ENCODE measurements around the gene STAB1.

Gene STAB1

GRCh38 chr3:52461874-52462273 is 33.3 kb upstream of the STAB1 start:
- ATAC-seq (no peak), DNase-seq (no peak)

- no peak for DNase-seq
- no peak for ATAC-seq
Measured at GRCh38 chr3:52463416-52463815, 31.7 kb upstream of the STAB1 start.

- ATAC-seq (no peak), DNase-seq (no peak)
Measured at GRCh38 chr3:52468336-52468735, 26.8 kb upstream of the STAB1 start.

- DNase-seq (no peak), ATAC-seq (no peak)
Measured at GRCh38 chr3:52469001-52469400, 26.1 kb upstream of the STAB1 start.

- ATAC-seq: no peak
- no peak for DNase-seq
Measured at GRCh38 chr3:52470920-52471319, 24.2 kb upstream of the STAB1 start.

- DNase-seq: peak; percentile 52
- no peak for ATAC-seq
Measured at GRCh38 chr3:52471371-52472238, 23.5 kb upstream of the STAB1 start.

GRCh38 chr3:52472239-52473000 is 22.7 kb upstream of the STAB1 start:
- no peak for ATAC-seq
- DNase-seq: no peak

- DNase-seq (no peak), ATAC-seq (no peak)
Measured at GRCh38 chr3:52473026-52473425, 22.1 kb upstream of the STAB1 start.

- ATAC-seq: no peak
- DNase-seq: no peak
Measured at GRCh38 chr3:52477076-52477795, 17.9 kb upstream of the STAB1 start.

- ATAC-seq (no peak), DNase-seq (no peak)
Measured at GRCh38 chr3:52477796-52478095, 17.4 kb upstream of the STAB1 start.

- ATAC-seq (no peak), DNase-seq (no peak)
Measured at GRCh38 chr3:52479037-52479876, 15.9 kb upstream of the STAB1 start.

- DNase-seq (no peak), ATAC-seq (no peak)
Measured at GRCh38 chr3:52479877-52480575, 15.1 kb upstream of the STAB1 start.

GRCh38 chr3:52480768-52481715 is 14.1 kb upstream of the STAB1 start:
- no peak for DNase-seq
- ATAC-seq: no peak

GRCh38 chr3:52481819-52482521 is 13.2 kb upstream of the STAB1 start:
- peak; percentile 32 for DNase-seq
- no peak for ATAC-seq

GRCh38 chr3:52483081-52483480 is 12.1 kb upstream of the STAB1 start:
- DNase-seq: no peak
- ATAC-seq: no peak

- no peak for ATAC-seq
- DNase-seq: no peak
Measured at GRCh38 chr3:52483577-52484381, 11.4 kb upstream of the STAB1 start.

GRCh38 chr3:52484680-52485461 is 10.3 kb upstream of the STAB1 start:
- ATAC-seq (no peak), DNase-seq (no peak)
